HEK293 (cell line): ENCODE results near the gene PHRF1.

Experiments used
- CTCF ChIA-PET: fragments of 350-600 bp; formaldehyde crosslinking; extraction: SDS; loops from one replicate; lab custom pipeline; 2021; ENCODE audit warnings: antibody characterized with exemption; lab: Yijun Ruan, JAX
- POLR2A ChIA-PET: fragments of 300-600 bp; formaldehyde crosslinking; extraction: SDS; loops from one replicate; lab custom pipeline; 2020; ENCODE audit warnings: antibody characterized with exemption, inconsistent platforms; lab: Yijun Ruan, JAX
- H3K27ac ChIP-seq: fragments of 200-500 bp; sonication (Bioruptor generic); 2 replicates; pipeline ENCODE4 v1.5.1; 2014; ENCODE audit warnings: low read depth, low read length, control low read depth, inconsistent platforms; ENCODE audit errors: extremely low read depth
- H3K36me3 ChIP-seq, 2 experiments: fragments of 200-500 bp in 1 of 2; sonication (Bioruptor generic) in 1 of 2; 1 replicate in 1 of 2; 2 replicates in 1 of 2; pipeline ENCODE4 v1.5.1; 2014 to 2017; ENCODE audit warnings: inconsistent platforms in 2 of 2, low read length in 2 of 2; ENCODE audit not compliant: control insufficient read depth in 2 of 2, insufficient read depth in 1 of 2
- H3K4me1 ChIP-seq: fragments of 200-500 bp; sonication (Bioruptor generic); 2 replicates; pipeline ENCODE4 v1.5.1; 2014; ENCODE audit warnings: mild to moderate bottlenecking, low read length, inconsistent platforms; ENCODE audit not compliant: control insufficient read depth, insufficient read depth
- H3K4me3 ChIP-seq: 2 replicates; pipeline ENCODE4 v1.5.1; 2011; ENCODE audit warnings: low read depth, mild to moderate bottlenecking, control low read depth, low read length, moderate library complexity
- H3K9me3 ChIP-seq: fragments of 200-500 bp; sonication (Bioruptor generic); 2 replicates; pipeline ENCODE4 v1.5.1; 2014; ENCODE audit warnings: low read depth, low read length, inconsistent platforms; ENCODE audit not compliant: control insufficient read depth, insufficient read depth
- GLIS2 ChIP-seq: fragments of 450-650 bp; formaldehyde crosslinking; IDR thresholded peaks from 2 replicates; pipeline ENCODE4 v1.5.1; 2016; ENCODE audit warnings: missing biosample characterization, missing genetic modification characterization
- ZBTB1 ChIP-seq: fragments of 450-650 bp; formaldehyde crosslinking; IDR thresholded peaks from 2 replicates; pipeline ENCODE4 v1.5.1; 2016; ENCODE audit warnings: missing biosample characterization, missing genetic modification characterization
- ZNF426 ChIP-seq: fragments of 450-650 bp; formaldehyde crosslinking; IDR thresholded peaks from 2 replicates; pipeline ENCODE4 v1.5.1; 2017; ENCODE audit warnings: missing biosample characterization, missing genetic modification characterization, mild to moderate bottlenecking, inconsistent platforms, moderate library complexity
- ZNF785 ChIP-seq: fragments of 450-650 bp; formaldehyde crosslinking; IDR thresholded peaks from 2 replicates; pipeline ENCODE4 v1.5.1; 2016; ENCODE audit warnings: missing biosample characterization, missing genetic modification characterization
- TF ChIP-seq, protein P1 (sequence below): fragments of 450-650 bp; formaldehyde crosslinking; IDR thresholded peaks from 2 replicates; pipeline ENCODE4 v1.5.1; 2016; ENCODE audit warnings: missing biosample characterization, missing genetic modification characterization, borderline replicate concordance
- TF ChIP-seq, protein P2 (sequence below): fragments of 450-650 bp; formaldehyde crosslinking; IDR thresholded peaks from 2 replicates; pipeline ENCODE4 v1.5.1; 2016; ENCODE audit warnings: missing biosample characterization, missing genetic modification characterization
- TF ChIP-seq, protein P3 (sequence below): fragments of 450-650 bp; formaldehyde crosslinking; conservative IDR thresholded peaks from 2 replicates; pipeline ENCODE4 v1.5.1; 2016; ENCODE audit warnings: low read depth, missing biosample characterization, missing genetic modification characterization

PHRF1 gene

GRCh38 chr11:617199-617911 lies 41.1 kb downstream of the PHRF1 start:
- Histone ChIP-seq H3K36me3 (peaks cover 0 to 32% of the 10 kb centered on the region in 2 experiments; a peak in 1 of 3 replicates), H3K9me3 (no peaks in the 10 kb centered on the region), H3K4me1 (no peaks in the 10 kb centered on the region), H3K4me3 (no peak overlapping the region), H3K27ac (no peak overlapping the region)
- ChIA-PET CTCF (no interaction called here), POLR2A (no interaction called here)
- 0 out of 2 replicates have a peak, but pooled peaks have one; percentile 3 for TF ChIP-seq GLIS2 (tag by site-specific recombination)
- TF ChIP-seq, protein P1, sequence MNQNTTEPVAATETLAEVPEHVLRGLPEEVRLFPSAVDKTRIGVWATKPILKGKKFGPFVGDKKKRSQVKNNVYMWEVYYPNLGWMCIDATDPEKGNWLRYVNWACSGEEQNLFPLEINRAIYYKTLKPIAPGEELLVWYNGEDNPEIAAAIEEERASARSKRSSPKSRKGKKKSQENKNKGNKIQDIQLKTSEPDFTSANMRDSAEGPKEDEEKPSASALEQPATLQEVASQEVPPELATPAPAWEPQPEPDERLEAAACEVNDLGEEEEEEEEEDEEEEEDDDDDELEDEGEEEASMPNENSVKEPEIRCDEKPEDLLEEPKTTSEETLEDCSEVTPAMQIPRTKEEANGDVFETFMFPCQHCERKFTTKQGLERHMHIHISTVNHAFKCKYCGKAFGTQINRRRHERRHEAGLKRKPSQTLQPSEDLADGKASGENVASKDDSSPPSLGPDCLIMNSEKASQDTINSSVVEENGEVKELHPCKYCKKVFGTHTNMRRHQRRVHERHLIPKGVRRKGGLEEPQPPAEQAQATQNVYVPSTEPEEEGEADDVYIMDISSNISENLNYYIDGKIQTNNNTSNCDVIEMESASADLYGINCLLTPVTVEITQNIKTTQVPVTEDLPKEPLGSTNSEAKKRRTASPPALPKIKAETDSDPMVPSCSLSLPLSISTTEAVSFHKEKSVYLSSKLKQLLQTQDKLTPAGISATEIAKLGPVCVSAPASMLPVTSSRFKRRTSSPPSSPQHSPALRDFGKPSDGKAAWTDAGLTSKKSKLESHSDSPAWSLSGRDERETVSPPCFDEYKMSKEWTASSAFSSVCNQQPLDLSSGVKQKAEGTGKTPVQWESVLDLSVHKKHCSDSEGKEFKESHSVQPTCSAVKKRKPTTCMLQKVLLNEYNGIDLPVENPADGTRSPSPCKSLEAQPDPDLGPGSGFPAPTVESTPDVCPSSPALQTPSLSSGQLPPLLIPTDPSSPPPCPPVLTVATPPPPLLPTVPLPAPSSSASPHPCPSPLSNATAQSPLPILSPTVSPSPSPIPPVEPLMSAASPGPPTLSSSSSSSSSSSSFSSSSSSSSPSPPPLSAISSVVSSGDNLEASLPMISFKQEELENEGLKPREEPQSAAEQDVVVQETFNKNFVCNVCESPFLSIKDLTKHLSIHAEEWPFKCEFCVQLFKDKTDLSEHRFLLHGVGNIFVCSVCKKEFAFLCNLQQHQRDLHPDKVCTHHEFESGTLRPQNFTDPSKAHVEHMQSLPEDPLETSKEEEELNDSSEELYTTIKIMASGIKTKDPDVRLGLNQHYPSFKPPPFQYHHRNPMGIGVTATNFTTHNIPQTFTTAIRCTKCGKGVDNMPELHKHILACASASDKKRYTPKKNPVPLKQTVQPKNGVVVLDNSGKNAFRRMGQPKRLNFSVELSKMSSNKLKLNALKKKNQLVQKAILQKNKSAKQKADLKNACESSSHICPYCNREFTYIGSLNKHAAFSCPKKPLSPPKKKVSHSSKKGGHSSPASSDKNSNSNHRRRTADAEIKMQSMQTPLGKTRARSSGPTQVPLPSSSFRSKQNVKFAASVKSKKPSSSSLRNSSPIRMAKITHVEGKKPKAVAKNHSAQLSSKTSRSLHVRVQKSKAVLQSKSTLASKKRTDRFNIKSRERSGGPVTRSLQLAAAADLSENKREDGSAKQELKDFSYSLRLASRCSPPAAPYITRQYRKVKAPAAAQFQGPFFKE (tag by site-specific recombination): no peak

- Histone ChIP-seq H3K4me3 (no peak overlapping the region), H3K9me3 (no peaks in the 10 kb centered on the region), H3K27ac (no peak overlapping the region), H3K4me1 (no peaks in the 10 kb centered on the region), H3K36me3 (peaks cover 0 to 27% of the 10 kb centered on the region in 2 experiments; a peak in 1 of 3 replicates)
- ChIA-PET CTCF (no interaction called here), POLR2A (no interaction called here)
- TF ChIP-seq ZBTB1 (tag by site-specific recombination): no peak
- no peak for TF ChIP-seq ZNF785
- TF ChIP-seq, protein P2, sequence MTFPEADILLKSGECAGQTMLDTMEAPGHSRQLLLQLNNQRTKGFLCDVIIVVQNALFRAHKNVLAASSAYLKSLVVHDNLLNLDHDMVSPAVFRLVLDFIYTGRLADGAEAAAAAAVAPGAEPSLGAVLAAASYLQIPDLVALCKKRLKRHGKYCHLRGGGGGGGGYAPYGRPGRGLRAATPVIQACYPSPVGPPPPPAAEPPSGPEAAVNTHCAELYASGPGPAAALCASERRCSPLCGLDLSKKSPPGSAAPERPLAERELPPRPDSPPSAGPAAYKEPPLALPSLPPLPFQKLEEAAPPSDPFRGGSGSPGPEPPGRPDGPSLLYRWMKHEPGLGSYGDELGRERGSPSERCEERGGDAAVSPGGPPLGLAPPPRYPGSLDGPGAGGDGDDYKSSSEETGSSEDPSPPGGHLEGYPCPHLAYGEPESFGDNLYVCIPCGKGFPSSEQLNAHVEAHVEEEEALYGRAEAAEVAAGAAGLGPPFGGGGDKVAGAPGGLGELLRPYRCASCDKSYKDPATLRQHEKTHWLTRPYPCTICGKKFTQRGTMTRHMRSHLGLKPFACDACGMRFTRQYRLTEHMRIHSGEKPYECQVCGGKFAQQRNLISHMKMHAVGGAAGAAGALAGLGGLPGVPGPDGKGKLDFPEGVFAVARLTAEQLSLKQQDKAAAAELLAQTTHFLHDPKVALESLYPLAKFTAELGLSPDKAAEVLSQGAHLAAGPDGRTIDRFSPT: peak; percentile 68
- TF ChIP-seq, protein P3, sequence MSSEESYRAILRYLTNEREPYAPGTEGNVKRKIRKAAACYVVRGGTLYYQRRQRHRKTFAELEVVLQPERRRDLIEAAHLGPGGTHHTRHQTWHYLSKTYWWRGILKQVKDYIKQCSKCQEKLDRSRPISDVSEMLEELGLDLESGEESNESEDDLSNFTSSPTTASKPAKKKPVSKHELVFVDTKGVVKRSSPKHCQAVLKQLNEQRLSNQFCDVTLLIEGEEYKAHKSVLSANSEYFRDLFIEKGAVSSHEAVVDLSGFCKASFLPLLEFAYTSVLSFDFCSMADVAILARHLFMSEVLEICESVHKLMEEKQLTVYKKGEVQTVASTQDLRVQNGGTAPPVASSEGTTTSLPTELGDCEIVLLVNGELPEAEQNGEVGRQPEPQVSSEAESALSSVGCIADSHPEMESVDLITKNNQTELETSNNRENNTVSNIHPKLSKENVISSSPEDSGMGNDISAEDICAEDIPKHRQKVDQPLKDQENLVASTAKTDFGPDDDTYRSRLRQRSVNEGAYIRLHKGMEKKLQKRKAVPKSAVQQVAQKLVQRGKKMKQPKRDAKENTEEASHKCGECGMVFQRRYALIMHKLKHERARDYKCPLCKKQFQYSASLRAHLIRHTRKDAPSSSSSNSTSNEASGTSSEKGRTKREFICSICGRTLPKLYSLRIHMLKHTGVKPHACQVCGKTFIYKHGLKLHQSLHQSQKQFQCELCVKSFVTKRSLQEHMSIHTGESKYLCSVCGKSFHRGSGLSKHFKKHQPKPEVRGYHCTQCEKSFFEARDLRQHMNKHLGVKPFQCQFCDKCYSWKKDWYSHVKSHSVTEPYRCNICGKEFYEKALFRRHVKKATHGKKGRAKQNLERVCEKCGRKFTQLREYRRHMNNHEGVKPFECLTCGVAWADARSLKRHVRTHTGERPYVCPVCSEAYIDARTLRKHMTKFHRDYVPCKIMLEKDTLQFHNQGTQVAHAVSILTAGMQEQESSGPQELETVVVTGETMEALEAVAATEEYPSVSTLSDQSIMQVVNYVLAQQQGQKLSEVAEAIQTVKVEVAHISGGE: no peak
- TF ChIP-seq ZNF426 (tag by site-specific recombination): no peak
These were observed 41.8 kb downstream of the PHRF1 start for GRCh38 chr11:617912-618682.
